Skeletal muscle tissue (tissue), 4 donors: Measurements from ENCODE around the gene PSTPIP1. TPM values are rescaled to one million over a fixed set of nuclear protein-coding genes. Genes with fewer than 3 reads are reported as not detected.
A peak's percentile ranks its signal among the peaks of the same experiment; 100 is the strongest.

Source experiments
- H3K27ac ChIP-seq: one replicate; pipeline ENCODE4 v1.7.0; 2013; ENCODE audit warnings: mild to moderate bottlenecking, low read depth, low read length, inconsistent platforms
- H3K27me3 ChIP-seq, 3 donors: one replicate each; pipeline ENCODE4 v1.7.0; 2013; ENCODE audit warnings: low read length in 3 of 3; ENCODE audit not compliant: control insufficient read depth in 3 of 3, insufficient read depth in 3 of 3
- H3K36me3 ChIP-seq, 3 donors: one replicate each; pipeline ENCODE4 v1.7.0; 2013; ENCODE audit warnings: low read length in 3 of 3; ENCODE audit not compliant: control insufficient read depth in 3 of 3, insufficient read depth in 3 of 3
- H3K4me1 ChIP-seq, 3 donors: one replicate each; pipeline ENCODE4 v1.7.0; 2013; ENCODE audit warnings: low read length in 3 of 3, mild to moderate bottlenecking in 3 of 3; ENCODE audit not compliant: control insufficient read depth in 3 of 3, insufficient read depth in 3 of 3
- H3K4me3 ChIP-seq, 3 donors: one replicate each; pipeline ENCODE4 v1.7.0; 2013; ENCODE audit warnings: low read length in 3 of 3
- H3K9ac ChIP-seq, 3 donors: one replicate each; pipeline ENCODE4 v1.7.0; 2013; ENCODE audit warnings: low read length in 3 of 3, mild to moderate bottlenecking in 3 of 3, moderate library complexity in 2 of 3, low read depth in 1 of 3
- H3K9me3 ChIP-seq, 3 donors: one replicate each; pipeline ENCODE4 v1.7.0; 2013; ENCODE audit warnings: low read length in 3 of 3; ENCODE audit not compliant: control insufficient read depth in 3 of 3
- total RNA-seq: library from RNA; depleted of rRNA; stranded (reverse); fragments of >200 nt; gene quantifications from one replicate; pipeline ENCODE4 v1.2.3, GENCODE V29; 2014
- donor health status: Osteomylitis.

Gene PSTPIP1
- total RNA-seq, 1 donor from 2014 or later: 2.1 TPM

- H3K4me1 ChIP-seq: peaks cover 19 to 28% (median 21%) of the 10 kb centered on the region in 3 donors
- H3K27ac ChIP-seq: no peak overlapping the region
- no peak overlapping the region for H3K4me3 ChIP-seq
- no peaks in the 10 kb centered on the region for H3K9me3 ChIP-seq
- peak overlapping the region in 1 of 3 donors; percentile 10 for H3K9ac ChIP-seq
- peaks cover 10 to 22% (median 13%) of the 10 kb centered on the region in 3 donors for H3K36me3 ChIP-seq
- H3K27me3 ChIP-seq: no peaks in the 10 kb centered on the region
Measured at GRCh38 chr15:77042245-77042919, 47.5 kb downstream of the PSTPIP1 start.

- Histone ChIP-seq H3K9ac (no peak overlapping the region), H3K27ac (no peak overlapping the region), H3K4me1 (peaks cover 19 to 26% (median 21%) of the 10 kb centered on the region in 3 donors), H3K27me3 (no peaks in the 10 kb centered on the region), H3K36me3 (peaks cover 10 to 22% (median 11%) of the 10 kb centered on the region in 3 donors), H3K4me3 (no peak overlapping the region), H3K9me3 (no peaks in the 10 kb centered on the region)
Measured at GRCh38 chr15:77042955-77043920, 48.3 kb downstream of the PSTPIP1 start.

- H3K36me3 ChIP-seq: peaks cover 10 to 22% (median 11%) of the 10 kb centered on the region in 3 donors
- no peaks in the 10 kb centered on the region for H3K9me3 ChIP-seq
- peak overlapping the region; percentile 57 for H3K27ac ChIP-seq
- H3K27me3 ChIP-seq: no peaks in the 10 kb centered on the region
- H3K4me1 ChIP-seq: peaks cover 19 to 26% (median 21%) of the 10 kb centered on the region in 3 donors
- H3K9ac ChIP-seq: no peak overlapping the region
- no peak overlapping the region for H3K4me3 ChIP-seq
Measured at GRCh38 chr15:77044228-77045042, 49.5 kb downstream of the PSTPIP1 start.

- no peaks in the 10 kb centered on the region for H3K9me3 ChIP-seq
- no peaks in the 10 kb centered on the region for H3K27me3 ChIP-seq
- peaks cover 19 to 26% (median 21%) of the 10 kb centered on the region in 3 donors for H3K4me1 ChIP-seq
- no peak overlapping the region for H3K4me3 ChIP-seq
- H3K36me3 ChIP-seq: peaks cover 10 to 22% (median 16%) of the 10 kb centered on the region in 3 donors
- H3K9ac ChIP-seq: no peak overlapping the region
- peak overlapping the region; percentile 0 for H3K27ac ChIP-seq
Measured at GRCh38 chr15:77045985-77046384, 51.1 kb downstream of the PSTPIP1 start.

- H3K9ac ChIP-seq: no peak overlapping the region
- no peaks in the 10 kb centered on the region for H3K27me3 ChIP-seq
- no peaks in the 10 kb centered on the region for H3K9me3 ChIP-seq
- H3K4me3 ChIP-seq: no peak overlapping the region
- peaks cover 19 to 26% (median 21%) of the 10 kb centered on the region in 3 donors for H3K4me1 ChIP-seq
- peaks cover 12 to 24% (median 16%) of the 10 kb centered on the region in 3 donors for H3K36me3 ChIP-seq
- H3K27ac ChIP-seq: no peak overlapping the region
Measured at GRCh38 chr15:77046704-77047412, 51.9 kb downstream of the PSTPIP1 start.

GRCh38 chr15:77048135-77048876 lies 53.4 kb downstream of the PSTPIP1 start:
- peaks cover 16 to 25% (median 22%) of the 10 kb centered on the region in 3 donors for H3K36me3 ChIP-seq

GRCh38 chr15:77052556-77052955 lies 57.6 kb downstream of the PSTPIP1 start:
- no peak overlapping the region for H3K27ac ChIP-seq
- H3K36me3 ChIP-seq: peaks cover 6 to 15% (median 10%) of the 10 kb centered on the region in 3 donors
- no peaks in the 10 kb centered on the region for H3K9me3 ChIP-seq
- no peaks in the 10 kb centered on the region for H3K27me3 ChIP-seq
- H3K4me1 ChIP-seq: peaks cover 0 to 12% (median 9%) of the 10 kb centered on the region in 3 donors
- no peak overlapping the region for H3K9ac ChIP-seq
- H3K4me3 ChIP-seq: no peak overlapping the region

More at GRCh38 chr15:77048135-77048876, 53.4 kb downstream of the PSTPIP1 start:
- H3K27ac ChIP-seq: no peak overlapping the region
- no peak overlapping the region for H3K9ac ChIP-seq
- no peaks in the 10 kb centered on the region for H3K9me3 ChIP-seq
- peaks cover 19 to 25% (median 21%) of the 10 kb centered on the region in 3 donors for H3K4me1 ChIP-seq
- H3K4me3 ChIP-seq: no peak overlapping the region
- H3K27me3 ChIP-seq: no peaks in the 10 kb centered on the region

- Histone ChIP-seq H3K9me3 (no peaks in the 10 kb centered on the region), H3K4me3 (no peak overlapping the region), H3K27me3 (no peaks in the 10 kb centered on the region), H3K36me3 (peaks cover 6 to 15% (median 10%) of the 10 kb centered on the region in 3 donors), H3K4me1 (peaks cover 0 to 17% (median 16%) of the 10 kb centered on the region in 3 donors), H3K27ac (no peak overlapping the region), H3K9ac (no peak overlapping the region)
Measured at GRCh38 chr15:77053709-77054108, 58.8 kb downstream of the PSTPIP1 start.
